Stimulated activated CD4-positive, alpha-beta T cell treated with anti-CD3 and anti-CD28 coated beads, Interleukin-1b, Interleukin-23, amount 100 ng/mL, for 24 hours (primary cell): Measurements from ENCODE around the gene RNF183.
"Not testable (repeated sequence)": the region's sequence is repeated elsewhere in the genome, so short reads cannot be mapped to it uniquely, and the experiment has no call there.

ENCODE experiments used
- DNase-seq, 4 experiments: peaks; one replicate each; pipeline ENCODE4 v3.0.0-alpha.2; 2020; ENCODE audit warnings: low read depth in 4 of 4, low spot score in 1 of 4

The RNF183 gene

DNA sequence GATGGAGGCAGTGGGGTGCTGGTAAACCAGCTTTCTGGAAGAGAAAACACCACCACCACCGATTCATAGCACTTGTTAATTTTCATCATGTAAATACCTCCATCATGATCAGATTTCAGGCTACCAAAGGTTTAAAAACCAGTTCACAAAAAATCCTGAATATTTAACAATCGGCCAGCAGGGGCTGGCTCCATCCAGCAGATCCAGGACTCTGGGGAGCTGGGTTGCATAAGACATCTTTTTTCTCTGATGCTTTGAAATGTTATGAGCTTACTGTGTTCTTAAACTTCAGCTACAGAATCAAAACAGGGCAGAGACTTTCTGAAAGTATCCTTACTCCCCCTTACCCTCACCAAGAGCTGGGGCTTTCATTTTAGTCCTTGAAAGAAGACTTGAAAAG, 14.6 kb upstream of the RNF183 start:
- no peak for DNase-seq

DNA sequence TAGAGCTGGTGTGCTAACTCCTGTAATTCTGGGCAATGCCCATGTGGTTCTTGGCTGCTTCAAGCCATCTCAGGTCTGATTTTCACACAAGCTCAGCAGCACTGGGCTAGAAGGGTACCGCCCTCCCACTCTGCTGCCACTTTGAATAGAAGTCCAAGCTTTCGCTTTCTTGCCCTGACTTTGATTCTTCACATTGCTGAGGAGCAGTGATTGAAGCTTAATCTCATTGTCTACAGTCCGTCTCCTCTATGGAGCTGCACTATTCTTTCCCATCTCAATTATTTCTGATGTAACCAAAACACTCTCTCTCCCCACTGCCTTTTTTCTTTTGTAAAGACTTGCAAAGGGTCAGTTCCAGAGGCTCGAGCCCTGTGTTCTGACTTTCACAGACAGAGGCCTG, 12.9 kb upstream of the RNF183 start:
- no peak for DNase-seq

DNA sequence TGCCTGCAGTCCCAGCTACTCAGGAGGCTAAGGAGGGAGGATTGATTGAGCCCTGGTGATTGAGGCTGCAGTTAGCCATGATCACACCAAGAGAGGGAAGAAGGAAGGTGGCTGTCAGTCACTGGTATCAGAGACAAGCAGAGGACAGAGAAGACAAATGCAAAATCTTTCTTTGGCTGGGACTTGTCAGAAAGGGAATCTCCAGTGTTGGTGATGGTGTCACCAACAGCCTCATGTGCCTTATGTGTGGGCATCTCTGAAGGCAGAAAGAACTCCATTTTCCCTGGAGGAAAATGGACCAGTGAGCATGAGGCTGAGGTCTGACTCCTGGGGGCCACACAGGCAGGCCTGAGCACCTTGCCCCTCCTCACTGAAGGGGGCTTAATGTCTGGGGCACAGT, 12.1 kb upstream of the RNF183 start:
- no peak for DNase-seq

DNA sequence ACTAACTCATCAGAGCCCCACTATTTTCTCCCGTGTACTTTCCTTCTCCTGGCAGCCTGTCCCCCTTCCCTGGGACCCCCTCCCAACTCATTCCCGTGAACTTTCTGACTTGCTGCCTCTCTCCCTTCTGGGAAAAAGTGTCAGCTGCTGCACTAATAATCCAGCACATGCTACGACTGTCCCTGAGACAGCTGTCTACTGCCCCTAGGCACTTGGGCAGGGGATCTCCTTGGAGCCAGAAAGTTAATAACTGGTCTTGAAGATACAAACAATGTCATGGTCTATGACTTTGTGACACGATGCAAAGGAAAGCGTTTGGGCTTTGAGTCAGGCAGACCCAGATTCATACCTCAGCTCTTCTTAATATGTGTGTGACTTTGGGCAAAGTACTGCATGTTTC, 10.1 kb upstream of the RNF183 start:
- no peak for DNase-seq

DNA sequence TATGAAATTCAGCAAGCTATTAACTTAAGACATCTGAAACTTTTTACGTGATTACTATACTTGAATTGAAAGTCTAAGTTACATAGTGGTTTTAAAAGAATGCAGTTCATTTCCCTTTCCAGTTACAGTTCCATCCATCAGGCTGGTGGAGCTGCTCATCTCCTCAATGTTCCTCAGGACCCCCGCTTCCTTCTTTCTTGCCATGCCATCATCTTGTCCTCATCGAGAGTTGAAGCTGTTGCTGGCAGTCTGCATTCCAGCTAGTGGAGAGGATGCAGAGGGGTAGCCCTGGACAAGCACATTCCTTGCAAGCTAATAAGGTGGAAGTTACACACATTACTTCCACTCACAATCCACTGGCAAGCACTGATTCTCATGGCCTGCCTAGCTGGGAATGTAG, 8.8 kb upstream of the RNF183 start:
- no peak for DNase-seq

DNA sequence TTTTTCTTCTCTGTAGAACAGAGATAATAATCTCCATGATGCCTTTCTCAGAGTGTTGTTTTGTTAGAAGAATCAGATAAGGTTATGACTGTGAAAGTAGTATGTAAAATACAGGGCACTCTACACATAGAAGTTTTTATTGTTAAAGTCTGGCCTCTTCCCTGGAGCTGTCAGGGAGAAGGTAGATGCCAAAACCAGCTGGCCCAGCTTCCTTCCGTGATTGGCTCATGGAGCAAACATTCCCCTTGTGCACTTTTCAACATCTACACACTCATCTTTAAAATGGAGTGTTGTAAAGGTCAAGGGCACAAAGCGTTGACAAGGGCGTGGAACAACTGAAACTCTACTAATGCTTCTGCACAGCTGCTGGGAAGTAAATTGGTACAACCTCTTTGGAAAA, 7.4 kb upstream of the RNF183 start:
- DNase-seq: no peak

DNA sequence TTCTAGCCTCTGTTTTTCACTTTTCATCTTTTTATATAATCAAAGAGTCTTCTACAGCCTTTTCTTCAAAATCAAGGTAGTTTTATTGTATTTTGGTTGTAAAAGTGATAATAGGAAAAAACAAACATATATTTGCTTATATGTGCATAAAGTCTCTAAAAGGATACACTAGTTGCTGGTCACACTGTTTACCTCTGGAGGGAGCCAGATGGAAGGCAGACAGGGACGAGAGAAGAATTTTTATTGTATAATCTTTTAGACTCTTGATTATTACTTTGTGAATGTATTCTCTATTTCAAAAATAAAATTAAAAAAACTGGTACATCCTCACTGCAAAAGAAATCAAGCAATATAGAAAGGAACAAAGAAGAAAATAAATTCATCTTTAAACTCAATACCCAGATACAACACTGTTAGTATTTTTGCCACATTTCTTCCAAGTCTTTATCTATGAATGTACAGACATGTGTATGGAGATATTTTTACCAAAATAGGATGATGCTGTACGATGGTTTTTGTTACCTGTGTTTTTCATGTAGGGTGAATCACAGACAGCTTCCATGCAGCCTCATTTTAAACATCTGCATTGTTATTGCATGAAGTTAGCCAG, 6.1 kb upstream of the RNF183 start:
- DNase-seq: no peak

DNA sequence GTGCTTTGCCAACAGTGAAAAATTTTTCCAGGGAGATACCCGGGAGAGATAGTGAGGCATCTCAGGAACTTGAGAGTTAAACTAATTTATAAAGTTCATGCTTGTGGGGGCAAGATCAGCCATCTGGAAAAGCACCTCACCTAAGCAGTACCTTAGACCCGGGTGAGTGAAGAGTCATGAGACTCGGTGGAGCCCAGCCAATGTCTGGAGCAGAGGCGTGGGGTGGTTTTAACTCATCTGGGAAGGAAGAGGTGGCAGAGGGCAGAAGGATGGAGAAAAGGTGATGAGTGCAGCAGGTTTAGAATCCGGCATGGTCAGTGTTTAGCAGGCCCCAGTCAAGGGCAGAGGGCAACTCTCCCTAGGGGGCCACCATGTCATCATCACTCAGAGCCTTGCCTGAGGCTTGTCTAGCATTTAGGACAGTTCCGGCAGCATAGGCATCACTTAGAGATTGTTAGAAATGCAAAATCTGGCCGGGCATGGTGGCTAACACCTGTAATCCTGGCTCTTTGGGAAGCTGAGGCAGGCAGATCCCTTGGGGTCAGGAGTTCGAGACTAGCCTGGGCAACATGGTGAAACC, 4.3 kb upstream of the RNF183 start:
- DNase-seq: no peak

DNA sequence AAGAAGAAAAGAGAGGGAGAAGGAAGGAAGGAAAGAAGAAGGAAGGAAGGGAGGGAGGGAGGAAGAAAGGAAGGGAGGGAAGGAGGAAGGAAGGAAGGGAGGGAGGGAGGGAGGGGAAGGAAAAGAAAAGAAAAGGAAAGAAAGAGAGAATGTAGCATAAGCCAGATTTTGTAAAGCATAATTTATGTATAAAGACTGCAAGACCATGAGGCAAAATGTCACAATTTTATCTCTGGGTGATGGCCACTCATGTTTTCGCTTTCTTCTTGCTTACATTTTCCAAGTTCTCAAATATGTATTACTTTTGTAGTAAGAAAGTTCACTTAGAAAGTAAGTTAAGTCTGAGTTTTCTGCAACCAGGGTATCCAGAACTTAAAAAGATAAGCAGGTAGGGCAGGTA, 3.4 kb upstream of the RNF183 start:
- DNase-seq: no peak

DNA sequence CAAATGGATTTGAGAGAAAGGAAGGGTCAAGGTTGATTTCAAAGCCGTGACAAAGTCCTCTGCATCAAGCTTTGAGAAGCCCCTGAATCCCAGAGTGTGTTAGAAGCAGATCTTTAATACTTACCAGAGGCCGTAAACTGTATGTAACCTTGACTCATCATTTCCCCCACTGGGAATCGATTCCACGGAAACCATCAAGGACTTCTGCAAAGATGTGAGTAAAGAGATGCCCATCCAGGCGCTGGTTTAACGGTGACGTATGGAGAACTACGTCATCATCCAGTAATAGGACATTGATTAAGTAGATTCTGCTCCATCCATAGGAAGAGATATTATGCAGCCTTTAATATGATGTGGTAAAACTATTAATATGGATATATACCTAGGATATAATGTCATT, 1.6 kb downstream of the RNF183 start:
- no peak for DNase-seq

DNA sequence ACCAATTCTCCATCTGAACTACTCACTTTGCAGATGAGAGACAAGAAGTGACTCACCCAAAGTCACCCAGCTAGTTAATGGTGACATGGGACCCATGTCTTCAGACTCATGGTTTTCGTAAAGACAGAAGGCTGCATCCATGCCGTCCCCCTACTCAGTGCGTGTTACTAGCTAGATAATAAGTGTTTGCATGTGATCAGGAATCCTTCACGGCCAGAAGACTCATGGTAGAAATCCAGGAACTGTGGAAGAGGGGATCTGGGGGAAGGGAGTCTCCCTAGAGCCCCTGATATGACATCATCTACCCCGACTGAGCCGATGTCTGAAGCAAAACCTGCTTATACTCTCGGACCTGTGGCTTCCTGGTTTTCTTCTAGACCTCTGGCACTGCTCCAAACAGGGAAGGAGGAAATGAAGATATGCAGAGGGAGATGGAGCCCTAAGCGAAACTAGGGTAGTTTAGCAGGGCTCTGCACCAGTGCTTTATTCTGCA, 3.3 kb downstream of the RNF183 start:
- no peak for DNase-seq

DNA sequence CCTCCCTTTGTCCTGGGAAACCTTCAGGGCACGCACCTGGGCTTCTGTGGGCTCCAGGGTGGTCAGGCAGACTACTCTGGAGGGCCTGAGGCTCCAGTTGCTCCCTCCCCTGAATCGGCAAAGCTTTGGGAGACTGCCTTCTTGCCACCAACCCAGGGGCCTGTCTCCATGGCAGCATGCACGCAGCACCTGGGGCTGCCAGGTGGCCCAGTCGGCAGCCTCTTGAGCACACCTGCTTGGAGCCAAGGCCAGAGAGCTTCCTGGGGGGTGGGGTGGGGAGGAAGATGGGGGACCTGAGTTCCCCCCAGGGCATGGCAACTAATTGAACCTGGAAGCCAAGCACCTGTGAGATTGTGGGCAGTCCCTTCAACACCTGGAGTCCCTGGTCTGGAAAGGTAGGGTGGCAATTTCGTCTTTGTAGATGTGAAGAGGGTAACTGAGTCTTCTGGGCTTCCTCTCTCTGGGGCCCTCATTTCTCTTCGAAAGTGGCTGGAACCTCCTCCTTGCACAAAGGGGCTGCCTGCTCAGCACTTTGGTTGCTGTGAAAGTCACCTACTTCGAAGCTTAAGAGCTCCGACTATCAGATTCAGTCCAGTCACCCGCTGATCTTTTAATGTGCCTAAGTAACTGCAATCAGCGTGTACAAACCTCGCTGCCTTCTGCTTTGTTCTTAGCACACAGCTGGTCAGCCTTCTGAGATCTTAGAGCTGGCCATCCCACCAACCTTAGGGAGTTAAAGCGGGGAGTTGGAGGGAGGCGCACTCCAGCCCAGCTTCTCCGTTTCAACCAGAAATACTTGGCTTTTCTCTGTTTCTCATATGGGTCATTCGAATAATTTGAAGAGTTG, 4.0 kb downstream of the RNF183 start:
- no peak for DNase-seq

DNA sequence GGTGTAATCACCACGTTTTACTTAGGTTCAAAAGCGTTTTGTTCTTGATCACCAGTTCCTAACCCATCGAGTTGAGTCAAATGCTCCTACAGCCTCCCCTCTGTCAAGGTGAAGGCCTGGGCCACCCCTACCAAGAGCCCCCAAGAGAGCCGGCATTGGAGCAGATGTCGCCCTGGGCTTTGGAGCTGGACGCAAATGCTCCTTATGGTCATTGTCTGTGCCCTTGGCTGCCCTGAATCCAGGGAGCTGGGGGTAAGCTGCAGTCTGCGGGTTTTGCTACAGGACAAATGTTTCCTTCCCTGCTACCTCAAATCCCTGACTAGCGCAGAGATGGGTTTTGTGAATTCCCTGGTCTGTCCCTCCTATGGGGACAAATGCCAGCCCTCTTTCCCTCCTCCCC, 4.9 kb downstream of the RNF183 start:
- no peak for DNase-seq

DNA sequence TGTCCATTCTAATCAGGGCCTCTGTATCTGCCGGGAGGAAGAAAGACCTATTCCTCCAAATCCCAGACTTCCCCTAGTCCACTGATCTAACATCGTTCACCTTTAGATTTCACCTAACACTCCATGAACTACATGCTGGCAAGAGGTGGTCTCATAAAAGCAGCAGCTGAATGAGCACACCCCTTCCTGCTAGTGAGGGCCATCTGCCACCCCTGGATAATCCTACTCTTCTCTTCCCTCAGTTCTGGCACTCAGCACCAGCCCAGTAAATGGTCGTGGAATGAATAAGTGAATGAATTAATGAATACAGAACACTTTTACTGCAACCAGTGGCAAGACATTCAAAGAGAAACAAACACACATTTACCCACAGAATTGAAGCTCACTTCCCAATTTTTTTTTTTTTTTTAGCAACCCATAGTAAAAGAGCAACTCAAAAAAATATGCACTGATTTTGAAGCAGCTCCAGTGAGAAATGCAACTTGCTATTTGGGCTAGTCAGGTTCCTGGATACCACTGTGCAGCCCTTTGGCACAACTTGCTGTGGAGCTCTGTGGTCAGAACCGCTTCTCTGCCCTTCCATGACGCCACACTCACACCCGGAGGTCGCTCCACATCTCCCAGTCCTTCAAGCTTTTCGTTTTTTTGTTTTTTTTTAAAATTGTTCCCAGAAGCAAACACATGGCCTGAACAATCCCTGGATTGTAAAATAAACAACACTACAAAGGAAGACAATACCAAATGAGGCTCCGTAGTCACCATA, 6.2 kb downstream of the RNF183 start:
- no peak for DNase-seq

DNA sequence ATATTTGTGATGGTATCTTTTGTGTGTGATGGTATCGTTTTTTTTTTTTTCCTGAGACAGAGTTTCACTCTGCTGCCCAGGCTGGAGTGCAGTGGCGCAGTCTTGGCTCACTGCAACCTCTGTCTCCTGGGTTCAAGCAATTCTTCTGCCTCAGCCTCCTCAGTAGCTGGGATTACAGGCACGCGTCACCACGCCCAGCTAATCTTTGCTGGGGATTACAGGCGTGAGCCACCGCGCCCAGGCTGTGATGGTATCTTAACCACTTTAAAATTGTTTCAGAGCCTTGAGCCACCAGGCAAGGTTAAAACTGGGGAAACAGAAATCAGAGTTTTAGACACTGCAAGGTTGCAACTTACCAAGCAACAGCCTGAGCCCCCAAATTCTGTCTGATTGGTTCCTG, 6.9 kb downstream of the RNF183 start:
- DNase-seq: not testable (repeated sequence)

DNA sequence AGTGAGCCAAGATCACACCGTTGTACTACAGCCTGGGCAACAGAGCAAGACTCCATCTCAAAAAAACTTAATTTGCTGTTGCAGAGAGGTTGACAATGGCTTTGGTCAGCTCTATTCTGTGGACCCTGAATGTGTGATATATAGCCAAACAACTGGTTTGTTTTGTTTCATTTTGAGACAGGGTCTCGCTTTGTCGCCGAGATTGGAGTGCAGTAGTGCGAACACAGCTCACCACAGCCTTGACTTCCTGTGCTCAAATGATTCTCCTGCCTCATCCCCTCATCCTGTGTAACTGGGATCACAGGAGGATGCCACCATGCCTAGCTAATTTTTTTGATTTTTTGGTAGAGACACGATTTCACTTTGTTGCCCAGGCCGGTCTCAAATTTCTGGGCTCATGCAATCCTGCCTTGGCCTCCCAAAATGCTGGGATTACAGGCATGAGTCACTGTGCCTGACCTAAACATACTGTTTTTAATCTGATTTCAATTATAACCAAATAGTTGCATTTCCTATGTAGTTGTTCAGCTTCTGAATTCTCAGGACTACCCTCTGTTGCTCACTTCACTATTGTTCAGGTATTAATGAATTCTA, 9.8 kb downstream of the RNF183 start:
- no peak for DNase-seq

DNA sequence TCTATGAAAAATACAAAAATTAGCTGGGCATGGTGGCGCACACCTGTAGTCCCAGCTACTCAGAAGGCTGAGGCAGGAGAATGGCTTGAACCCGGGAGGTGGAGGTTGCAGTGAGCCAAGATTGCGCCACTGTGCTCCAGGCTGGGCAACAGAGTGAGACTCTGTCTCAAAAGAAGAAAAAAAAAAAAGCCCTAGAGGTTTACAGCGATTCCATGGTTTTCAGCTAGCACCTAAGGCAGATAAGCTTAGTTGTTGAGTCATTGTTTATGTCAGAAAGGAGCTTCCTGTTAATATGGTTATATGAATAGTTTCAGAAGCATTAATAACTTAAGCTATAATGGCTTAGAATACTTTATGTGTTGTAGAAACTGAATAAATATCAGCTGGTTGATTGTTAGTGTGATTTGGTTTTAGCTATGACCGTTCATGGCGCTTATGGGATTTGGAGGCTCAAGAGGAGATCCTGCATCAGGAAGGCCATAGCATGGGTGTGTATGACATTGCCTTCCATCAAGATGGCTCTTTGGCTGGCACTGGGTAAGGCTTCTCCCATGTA, 13.0 kb downstream of the RNF183 start:
- no peak for DNase-seq

DNA sequence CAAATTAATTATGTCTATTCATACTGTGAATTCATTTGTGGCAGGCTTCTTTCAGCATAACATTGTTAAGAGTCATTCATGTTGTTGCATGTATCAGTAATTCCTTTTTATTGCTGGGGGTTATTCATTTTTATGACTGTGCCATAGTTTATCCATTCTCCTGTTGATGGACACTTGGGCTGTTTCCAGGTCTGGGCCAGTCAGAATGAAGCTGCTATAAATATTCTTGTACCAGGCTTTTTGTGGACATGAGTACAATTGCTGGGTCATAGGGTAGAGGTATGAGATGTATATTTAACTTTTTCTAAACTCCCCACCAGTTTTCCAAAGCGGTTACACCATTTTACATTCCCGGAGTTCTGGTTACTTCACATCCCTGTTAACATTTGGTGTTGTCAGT, 14.1 kb downstream of the RNF183 start:
- DNase-seq: no peak

DNA sequence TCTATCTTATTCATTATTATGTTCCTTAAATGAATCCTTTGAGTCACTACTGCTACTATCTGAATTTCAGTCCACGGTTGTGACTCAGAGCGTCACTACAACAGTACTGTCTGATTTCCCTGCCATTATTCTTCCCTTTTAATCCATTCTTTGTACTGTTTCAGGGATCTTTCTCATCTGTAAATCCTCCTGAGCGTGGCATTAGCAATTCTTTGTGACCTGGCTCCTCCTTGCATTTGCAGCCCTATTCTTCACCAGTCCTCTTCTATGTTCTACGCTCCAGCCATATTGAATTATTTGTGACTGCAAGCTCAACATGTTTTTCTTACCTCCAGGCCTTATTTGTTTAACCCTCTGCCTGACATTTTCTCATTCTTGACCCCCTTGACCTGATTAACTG, 21.8 kb downstream of the RNF183 start:
- no peak for DNase-seq

DNA sequence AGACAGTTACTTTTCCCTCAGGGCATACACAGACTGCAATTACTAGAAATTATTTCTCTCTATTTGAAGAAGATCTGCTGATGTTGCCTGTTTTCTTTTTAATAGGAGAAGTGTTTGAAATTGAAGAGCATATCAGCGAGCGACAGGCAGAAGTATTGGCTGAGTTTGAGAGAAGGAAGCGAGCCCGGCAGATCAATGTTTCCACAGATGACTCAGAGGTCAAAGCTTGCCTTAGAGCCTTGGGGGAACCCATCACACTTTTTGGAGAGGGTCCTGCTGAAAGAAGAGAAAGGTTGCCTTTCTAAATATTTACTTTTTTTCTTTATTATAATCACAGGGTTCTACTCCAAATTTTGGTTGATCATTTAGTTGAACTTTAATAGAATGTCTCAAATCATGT, 24.3 kb downstream of the RNF183 start:
- DNase-seq: no peak
